Measurements from ENCODE around the gene BRPF1.

Gene BRPF1

GRCh38 chr3:9732740-9733115, 1.2 kb downstream of the BRPF1 start:
- DNase-seq (ENCODE audit: low read depth in 1 of 2, low spot score in 1 of 2) = no peak

- no peak for DNase-seq (ENCODE audit: low read depth in 1 of 2, low spot score in 1 of 2)
Observed at GRCh38 chr3:9736831-9737230, 5.3 kb downstream of the BRPF1 start.

GRCh38 chr3:9739181-9739580, 7.6 kb downstream of the BRPF1 start:
- DNase-seq (ENCODE audit: low read depth in 1 of 2, low spot score in 1 of 2) = no peak

- DNase-seq (ENCODE audit: low read depth in 1 of 2, low spot score in 1 of 2) = no peak
Observed at GRCh38 chr3:9742560-9742959, 11.0 kb downstream of the BRPF1 start.

- DNase-seq (ENCODE audit: low read depth in 1 of 2, low spot score in 1 of 2) = no peak
Observed at GRCh38 chr3:9743548-9743947, 12.0 kb downstream of the BRPF1 start.

- no peak for DNase-seq (ENCODE audit: low read depth in 1 of 2, low spot score in 1 of 2)
Observed at GRCh38 chr3:9744162-9744561, 12.6 kb downstream of the BRPF1 start.

GRCh38 chr3:9745521-9745920, 14.0 kb downstream of the BRPF1 start:
- no peak for DNase-seq (ENCODE audit: low read depth in 1 of 2, low spot score in 1 of 2)

GRCh38 chr3:9746330-9746729, 14.8 kb downstream of the BRPF1 start:
- DNase-seq (ENCODE audit: low read depth in 1 of 2, low spot score in 1 of 2) = no peak

- no peak for DNase-seq (ENCODE audit: low read depth in 1 of 2, low spot score in 1 of 2)
Observed at GRCh38 chr3:9747267-9747666, 15.7 kb downstream of the BRPF1 start.

GRCh38 chr3:9748031-9748430, 16.5 kb downstream of the BRPF1 start:
- no peak for DNase-seq (ENCODE audit: low read depth in 1 of 2, low spot score in 1 of 2)

- DNase-seq (ENCODE audit: low read depth in 1 of 2, low spot score in 1 of 2) = no peak
Observed at GRCh38 chr3:9749296-9749644, 17.7 kb downstream of the BRPF1 start.

GRCh38 chr3:9749645-9750555, 18.4 kb downstream of the BRPF1 start, which contains the start of gene OGG1:
Gene OGG1 (plus strand): TSS chr3:9749952. CDS start chr3:9750287, 335 bp downstream.
- DNase-seq (ENCODE audit: low read depth in 1 of 2, low spot score in 1 of 2) = peak; percentile 80 to 83

GRCh38 chr3:9750556-9751411, 19.2 kb downstream of the BRPF1 start:
- no peak for DNase-seq (ENCODE audit: low read depth in 1 of 2, low spot score in 1 of 2)

GRCh38 chr3:9754678-9755077, 23.1 kb downstream of the BRPF1 start:
- DNase-seq (ENCODE audit: low read depth in 1 of 2, low spot score in 1 of 2) = no peak

- DNase-seq (ENCODE audit: low read depth in 1 of 2, low spot score in 1 of 2) = no peak
Observed at GRCh38 chr3:9757427-9757826, 25.9 kb downstream of the BRPF1 start.

GRCh38 chr3:9760779-9761505, 29.4 kb downstream of the BRPF1 start:
- no peak for DNase-seq (ENCODE audit: low read depth in 1 of 2, low spot score in 1 of 2)

- DNase-seq (ENCODE audit: low read depth in 1 of 2, low spot score in 1 of 2) = no peak
Observed at GRCh38 chr3:9761919-9762318, 30.4 kb downstream of the BRPF1 start.

GRCh38 chr3:9762871-9763270, 31.3 kb downstream of the BRPF1 start:
- no peak for DNase-seq (ENCODE audit: low read depth in 1 of 2, low spot score in 1 of 2)

- no peak for DNase-seq (ENCODE audit: low read depth in 1 of 2, low spot score in 1 of 2)
Observed at GRCh38 chr3:9765865-9766264, 34.3 kb downstream of the BRPF1 start.

GRCh38 chr3:9767418-9767817, 35.9 kb downstream of the BRPF1 start:
- DNase-seq (ENCODE audit: low read depth in 1 of 2, low spot score in 1 of 2) = no peak

- no peak for DNase-seq (ENCODE audit: low read depth in 1 of 2, low spot score in 1 of 2)
Observed at GRCh38 chr3:9768141-9768775, 36.7 kb downstream of the BRPF1 start.
